HG02610 (cell line): Measurements from ENCODE around the gene DEDD2.
A peak's percentile ranks its signal among the peaks of the same experiment; 100 is the strongest.

ENCODE experiments used
- ATAC-seq: cut with Tn5 transposase; IDR thresholded peaks from one replicate; pipeline ENCODE4 v1.9.1; 2021; ENCODE audit warnings: mild to moderate bottlenecking, moderate library complexity; ENCODE audit not compliant: unreplicated experiment

DEDD2 gene

GRCh38 chr19:42248270-42249148 lies 31.0 kb upstream of the DEDD2 start:
- no peak for ATAC-seq

DNA sequence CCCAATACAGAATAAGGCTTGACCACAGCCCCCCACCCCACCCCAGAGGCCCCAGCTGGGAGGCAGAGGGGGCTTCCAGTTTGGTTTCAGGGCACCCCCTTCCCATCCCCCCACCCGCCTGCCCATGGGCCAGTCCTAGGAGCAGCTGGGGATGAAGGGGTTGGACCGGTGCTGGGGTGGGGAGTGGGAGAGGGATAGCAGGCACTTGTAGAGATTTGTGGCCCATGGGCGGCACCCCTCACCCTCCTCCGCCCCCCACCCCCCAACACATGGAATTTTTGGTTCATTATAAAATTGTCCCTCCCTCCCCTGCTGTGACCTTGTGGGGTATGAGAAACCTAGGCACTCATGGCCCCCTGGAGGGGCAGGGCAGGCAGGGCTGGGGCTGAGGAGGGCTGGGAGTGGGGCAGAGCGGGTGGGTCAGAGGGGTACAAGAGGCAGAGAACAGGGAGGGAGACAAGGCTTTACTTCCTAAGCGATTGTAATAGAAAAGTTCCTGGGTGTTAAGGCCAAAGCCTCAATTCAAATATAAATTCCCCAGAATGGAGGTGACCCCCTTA lies 30.2 kb upstream of the DEDD2 start:
- no peak for ATAC-seq

DNA sequence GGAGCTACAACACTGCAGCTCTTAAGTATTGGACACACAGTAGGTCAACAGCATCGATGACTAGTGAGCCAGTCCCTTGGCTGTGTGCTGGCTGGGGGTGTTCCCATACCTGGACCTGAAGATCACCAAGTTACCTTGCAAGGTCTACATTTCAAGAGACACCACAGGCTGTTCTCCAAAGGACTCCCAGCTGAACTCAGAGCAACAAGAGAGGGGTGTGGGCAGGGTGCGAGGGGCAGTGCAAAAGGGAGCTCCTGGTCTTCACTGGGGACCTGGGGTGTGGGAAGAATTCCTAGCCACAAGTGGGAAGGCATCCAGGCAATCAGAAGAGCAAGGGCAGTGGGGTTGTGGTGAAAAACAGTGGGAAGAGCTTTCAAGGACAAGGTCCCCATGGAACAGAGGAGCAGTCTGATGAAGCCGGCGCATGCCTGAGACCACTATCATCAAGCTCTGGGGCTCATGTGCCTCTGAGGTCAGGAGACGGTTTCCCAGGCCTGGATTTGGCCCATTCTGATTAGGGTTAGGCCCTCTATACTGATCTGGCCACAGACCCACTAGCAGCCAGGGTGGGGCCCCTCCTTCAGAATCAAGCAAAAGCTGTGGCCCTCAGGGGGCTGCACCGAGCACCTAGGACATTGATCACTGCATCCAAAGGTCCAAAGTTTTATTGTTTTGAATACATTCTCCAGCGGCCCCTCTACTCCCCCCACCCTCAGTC lies 29.6 kb upstream of the DEDD2 start:
- ATAC-seq = no peak

GRCh38 chr19:42246143-42246921 lies 28.9 kb upstream of the DEDD2 start:
- no peak for ATAC-seq

DNA sequence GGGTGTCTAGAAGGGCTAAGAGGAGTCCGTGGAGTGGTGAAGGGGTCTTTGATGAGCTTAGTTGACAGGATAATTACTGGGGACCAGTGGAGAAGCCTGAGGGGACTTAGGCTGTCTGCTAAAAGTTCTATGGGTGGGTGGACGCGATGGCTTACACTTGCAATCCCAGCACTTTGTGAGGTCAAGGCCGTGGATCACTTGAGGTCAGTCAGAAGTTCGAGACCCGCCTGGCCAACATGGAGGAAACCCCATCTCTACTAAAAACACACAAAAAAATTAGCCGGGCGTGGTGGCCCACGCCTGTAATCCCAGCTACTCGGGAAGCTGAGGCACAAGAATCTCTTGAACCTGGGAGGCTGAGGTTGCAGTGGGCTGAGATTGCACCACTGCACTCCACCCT lies 27.8 kb upstream of the DEDD2 start:
- ATAC-seq = no peak

GRCh38 chr19:42244347-42245220 lies 27.1 kb upstream of the DEDD2 start:
- no peak for ATAC-seq

GRCh38 chr19:42242512-42243409 lies 25.3 kb upstream of the DEDD2 start, which contains the start of gene GSK3A:
Gene GSK3A, minus strand, starts transcription at chr19:42242602. Its CDS starts 137 bp downstream, at chr19:42242465.
- peak; percentile 59 for ATAC-seq

DNA sequence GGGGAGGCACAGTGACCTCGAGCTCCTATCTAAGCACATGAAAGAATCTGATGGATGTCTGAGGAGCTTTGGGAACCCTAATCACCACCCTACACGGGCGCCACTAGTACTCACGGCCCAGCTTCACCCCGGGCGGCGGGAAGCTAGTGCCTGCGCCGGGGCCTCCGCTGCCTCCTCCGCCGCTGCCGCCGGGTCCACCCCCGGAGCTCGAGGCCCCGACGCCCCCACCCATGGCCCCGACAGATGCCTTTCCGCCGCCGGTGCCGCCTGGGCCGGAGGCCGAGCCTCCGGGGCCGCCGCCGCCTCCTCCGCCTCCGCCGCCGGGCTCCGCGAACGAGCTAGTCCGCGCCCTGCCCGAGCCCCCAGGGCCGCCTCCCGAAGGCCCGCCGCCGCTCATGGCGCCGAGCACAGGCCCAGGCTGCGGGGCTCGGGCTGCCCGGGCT lies 24.6 kb upstream of the DEDD2 start:
- no peak for ATAC-seq

- no peak for ATAC-seq
Observed at GRCh38 chr19:42241279-42241678, 23.8 kb upstream of the DEDD2 start.

GRCh38 chr19:42239544-42240220 lies 22.2 kb upstream of the DEDD2 start:
- no peak for ATAC-seq

DNA sequence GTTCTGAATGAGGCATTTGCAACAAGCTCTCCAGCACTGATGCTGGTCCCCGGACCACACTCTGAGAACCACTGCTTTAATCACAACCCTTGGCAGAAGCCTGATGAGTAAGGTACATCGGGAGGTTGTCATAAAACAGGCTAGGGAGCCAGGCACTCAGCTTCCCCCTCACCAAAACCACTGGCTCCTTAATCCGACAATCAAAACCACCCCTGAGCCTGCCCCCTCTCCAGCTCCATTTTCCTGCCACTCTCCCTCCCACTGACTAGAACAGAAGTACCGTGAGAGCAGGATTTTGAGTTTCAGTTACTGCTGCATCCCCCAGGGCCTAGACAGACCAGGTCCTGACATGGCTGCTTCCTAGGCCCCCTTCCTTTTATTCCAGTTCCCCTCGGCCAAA lies 17.7 kb upstream of the DEDD2 start:
- ATAC-seq = no peak

DNA sequence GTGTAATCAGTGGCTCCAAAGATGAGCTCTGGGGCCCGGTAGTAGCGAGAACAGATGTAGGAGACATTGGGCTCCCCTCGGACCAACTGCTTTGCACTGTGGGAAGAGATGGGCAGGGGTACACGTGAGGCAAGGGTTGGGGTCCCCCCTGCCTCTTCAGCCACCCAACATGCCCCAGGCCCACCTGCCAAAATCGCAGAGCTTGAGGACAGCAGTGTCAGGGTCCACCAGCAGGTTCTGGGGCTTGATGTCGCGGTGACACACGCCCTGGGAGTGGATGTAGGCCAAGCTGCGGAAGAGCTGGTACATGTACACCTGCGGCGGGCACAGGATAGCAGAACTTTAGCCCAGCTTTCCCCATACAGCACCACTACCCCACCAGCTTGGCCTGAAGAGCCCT lies 16.9 kb upstream of the DEDD2 start:
- no peak for ATAC-seq

DNA sequence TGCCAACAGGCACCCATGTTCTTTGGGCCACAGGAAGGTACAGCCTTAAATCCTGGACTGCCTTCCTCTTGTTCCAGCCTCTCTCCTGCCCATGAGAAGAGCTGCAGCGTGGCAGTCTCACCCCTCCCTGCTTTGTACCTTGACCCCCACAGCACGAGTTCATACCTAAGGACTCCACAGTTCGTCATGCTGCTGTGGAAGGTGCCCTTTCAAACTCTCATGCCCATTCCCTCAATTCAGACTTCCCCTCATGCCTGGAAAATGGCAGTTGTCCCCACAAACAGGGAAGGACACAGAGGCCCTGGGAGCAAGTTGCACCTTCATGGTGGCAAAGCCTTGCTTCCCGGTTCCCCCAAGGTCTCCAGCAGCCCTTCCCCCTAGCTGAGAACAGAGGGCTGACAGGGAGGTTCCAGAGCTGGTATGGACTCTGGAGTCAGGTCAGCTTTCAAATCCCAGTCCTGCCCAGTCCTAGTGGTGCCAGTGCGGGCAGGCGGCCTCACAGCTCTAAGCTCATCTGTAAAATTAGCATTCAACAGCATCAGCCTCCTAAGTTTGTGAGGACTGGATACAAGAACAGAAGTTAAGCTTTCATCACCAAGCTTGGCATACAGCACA lies 16.3 kb upstream of the DEDD2 start:
- no peak for ATAC-seq

- ATAC-seq = no peak
Observed at GRCh38 chr19:42233106-42233505, 15.6 kb upstream of the DEDD2 start.

DNA sequence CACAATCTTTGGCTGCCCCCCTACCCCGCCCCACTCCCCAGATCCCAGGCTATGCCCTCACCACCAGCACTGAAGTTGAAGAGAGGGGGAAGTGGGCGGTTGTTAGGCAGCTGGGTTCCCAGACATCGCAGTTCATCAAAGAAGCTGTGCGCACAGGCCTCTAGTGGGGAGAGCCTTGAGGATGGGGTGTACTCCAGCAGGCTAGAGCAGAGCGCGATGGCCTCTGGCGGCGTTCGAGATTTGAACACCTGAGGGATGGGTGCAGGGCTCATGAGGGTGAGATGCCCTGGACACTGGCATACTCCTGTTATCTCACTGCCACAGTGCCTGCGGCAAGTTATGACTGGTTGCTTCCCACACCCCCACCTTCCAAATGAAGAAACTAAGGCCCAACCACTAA lies 15.0 kb upstream of the DEDD2 start:
- ATAC-seq = no peak

GRCh38 chr19:42230571-42230970 lies 13.1 kb upstream of the DEDD2 start:
- no peak for ATAC-seq

- ATAC-seq = no peak
Observed at GRCh38 chr19:42229855-42230351, 12.4 kb upstream of the DEDD2 start.
